GM18868 (cell line): ENCODE measurements around the gene TMEM178B.

ENCODE experiments used
- ATAC-seq: cut with Tn5 transposase; IDR thresholded peaks from one replicate; pipeline ENCODE4 v1.9.1; 2021; ENCODE audit warnings: mild to moderate bottlenecking, moderate library complexity; ENCODE audit not compliant: unreplicated experiment

The TMEM178B gene

DNA sequence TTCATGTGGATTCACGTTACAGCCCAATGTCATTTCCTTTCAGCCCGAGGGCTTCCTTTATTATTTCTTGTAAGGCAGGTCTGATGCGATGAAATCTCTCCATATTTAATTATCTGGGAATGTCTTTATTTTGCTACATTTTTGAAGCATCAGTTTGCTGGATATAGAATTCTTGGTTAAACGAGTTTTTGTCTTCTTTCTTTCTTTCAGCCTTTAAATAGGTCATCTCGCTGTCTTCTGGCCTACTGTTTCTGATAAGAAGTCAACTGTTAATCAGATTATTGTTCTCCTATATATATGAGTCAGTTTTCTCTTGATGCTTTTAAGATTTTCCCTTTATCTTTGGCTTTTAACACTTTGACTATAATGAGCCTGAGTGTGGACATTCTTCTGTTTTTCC lies 184.7 kb downstream of the TMEM178B start:
- ATAC-seq = no peak

- no peak for ATAC-seq
Observed at GRCh38 chr7:141262101-141263090, 188.5 kb downstream of the TMEM178B start.

DNA sequence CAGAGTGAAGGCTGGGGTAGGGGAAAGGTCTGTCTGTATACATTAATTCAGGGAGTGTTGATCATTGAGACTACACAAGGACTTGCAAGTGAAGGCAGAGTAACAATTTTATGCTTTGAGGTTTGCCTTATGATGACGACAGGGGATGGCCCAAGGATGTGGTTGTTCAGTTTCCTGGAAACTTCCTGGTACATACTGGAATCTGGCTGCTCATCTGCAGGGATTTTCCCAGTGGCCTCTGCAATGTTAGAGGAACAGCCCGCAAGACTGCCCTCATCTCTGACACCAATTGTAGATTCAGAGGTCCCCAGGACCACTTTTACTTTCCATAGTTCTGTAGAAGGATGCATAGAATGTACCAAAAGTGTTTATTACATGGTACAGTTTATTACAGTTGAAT lies 189.6 kb downstream of the TMEM178B start:
- ATAC-seq = no peak

- no peak for ATAC-seq
Observed at GRCh38 chr7:141263983-141264382, 190.1 kb downstream of the TMEM178B start.

GRCh38 chr7:141264511-141264910 lies 190.6 kb downstream of the TMEM178B start:
- ATAC-seq = no peak

DNA sequence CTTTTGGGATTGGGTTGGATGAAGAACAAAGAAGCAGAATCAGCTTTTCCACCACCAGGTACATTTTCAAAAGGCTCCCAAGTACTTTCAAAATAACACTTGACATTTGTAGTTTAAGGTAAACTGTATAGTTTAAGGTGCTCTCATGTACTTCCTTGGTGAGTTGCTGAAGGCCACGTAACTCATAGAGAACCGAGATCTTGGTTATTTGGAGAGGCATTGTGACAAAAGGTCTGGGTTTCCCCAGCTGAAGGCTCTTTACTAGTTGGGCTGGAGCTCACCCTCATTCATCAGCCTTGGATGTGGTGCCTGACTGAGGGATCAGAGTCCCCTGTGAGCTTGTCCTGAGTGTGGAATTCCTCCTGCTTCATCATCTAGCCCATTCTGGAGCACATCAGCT lies 191.8 kb downstream of the TMEM178B start:
- ATAC-seq = peak; percentile 73

GRCh38 chr7:141268614-141269013 lies 194.8 kb downstream of the TMEM178B start:
- no peak for ATAC-seq

DNA sequence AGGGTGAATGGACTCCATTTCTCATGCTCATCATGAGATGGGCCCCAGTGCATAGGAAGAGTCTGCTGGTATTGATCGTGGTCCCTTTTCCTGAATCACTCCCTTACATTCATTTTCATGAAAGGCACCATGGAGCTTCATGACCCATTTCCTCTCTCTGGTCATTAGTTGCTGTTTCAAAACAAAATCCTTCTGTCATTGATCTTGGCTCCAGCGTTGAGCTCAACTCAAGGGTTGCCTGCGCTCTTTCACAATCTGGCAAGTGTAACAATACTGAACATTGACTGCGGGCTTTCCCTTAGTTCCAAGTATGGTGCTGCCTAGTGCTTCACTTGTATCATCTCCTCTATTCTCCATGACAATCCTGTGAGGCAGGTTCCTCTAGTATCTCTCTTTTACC lies 197.6 kb downstream of the TMEM178B start:
- ATAC-seq = no peak

- ATAC-seq = no peak
Observed at GRCh38 chr7:141272417-141272816, 198.6 kb downstream of the TMEM178B start.

DNA sequence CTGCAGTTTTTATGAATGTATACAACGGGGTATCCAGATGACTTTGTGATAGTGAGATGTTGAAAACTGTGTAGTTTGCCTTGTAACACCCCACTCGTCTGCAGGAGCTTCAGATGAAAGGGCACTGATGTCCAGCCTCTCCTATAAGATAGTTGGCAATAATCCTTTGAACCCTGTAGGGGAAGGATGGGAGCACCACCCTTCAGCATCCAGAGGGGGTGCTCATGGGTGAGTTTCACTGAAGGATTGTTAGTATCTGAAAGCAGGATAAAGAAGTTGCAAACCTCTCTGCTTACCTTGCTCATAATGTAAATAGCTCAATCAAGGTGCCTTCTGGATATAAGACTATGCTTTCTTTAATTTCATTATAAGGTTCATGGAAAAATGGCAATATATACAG lies 201.5 kb downstream of the TMEM178B start:
- no peak for ATAC-seq

GRCh38 chr7:141276031-141276430 lies 202.2 kb downstream of the TMEM178B start:
- ATAC-seq = no peak

GRCh38 chr7:141280100-141280499 lies 206.2 kb downstream of the TMEM178B start:
- no peak for ATAC-seq

- no peak for ATAC-seq
Observed at GRCh38 chr7:141281311-141281710, 207.4 kb downstream of the TMEM178B start.

DNA sequence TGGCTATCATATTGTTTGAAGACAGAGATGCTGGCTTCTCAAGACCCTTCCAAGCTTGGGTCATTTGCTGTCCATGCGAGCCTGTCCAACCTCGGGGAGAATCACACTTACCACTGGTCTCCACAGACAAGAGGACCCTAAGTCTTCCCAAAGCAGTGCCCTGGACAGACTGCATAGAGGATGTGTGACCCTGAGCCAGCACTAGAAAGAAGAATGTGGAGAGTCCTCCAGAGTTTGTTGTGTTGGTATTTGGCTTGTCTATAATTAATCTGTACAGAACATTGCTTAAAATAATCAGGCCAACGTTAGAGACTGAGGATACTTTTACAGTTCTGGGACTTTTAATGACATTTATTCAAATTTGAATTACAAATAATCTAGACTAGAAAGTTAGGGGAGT lies 212.7 kb downstream of the TMEM178B start:
- no peak for ATAC-seq

DNA sequence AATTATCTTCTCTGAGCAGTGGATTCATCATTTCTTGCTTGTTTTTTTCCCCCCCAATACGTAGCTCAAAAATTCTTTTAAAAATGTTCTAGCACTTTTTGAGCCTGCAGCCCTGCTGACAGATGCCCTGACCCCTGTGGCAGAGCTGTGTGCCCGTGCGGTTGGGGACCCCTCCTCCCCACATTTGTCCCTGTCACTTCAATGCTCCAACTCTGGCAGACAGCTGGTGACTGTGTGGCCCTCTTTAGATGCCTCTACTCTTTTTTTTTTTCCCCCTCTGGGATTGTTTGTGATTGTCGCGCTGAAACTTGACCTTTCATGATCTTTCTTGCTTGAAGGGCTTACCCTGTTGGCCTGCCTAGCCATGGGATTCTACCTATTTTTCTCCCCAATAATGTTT lies 214.1 kb downstream of the TMEM178B start:
- ATAC-seq = no peak

GRCh38 chr7:141288626-141289025 lies 214.8 kb downstream of the TMEM178B start:
- no peak for ATAC-seq

DNA sequence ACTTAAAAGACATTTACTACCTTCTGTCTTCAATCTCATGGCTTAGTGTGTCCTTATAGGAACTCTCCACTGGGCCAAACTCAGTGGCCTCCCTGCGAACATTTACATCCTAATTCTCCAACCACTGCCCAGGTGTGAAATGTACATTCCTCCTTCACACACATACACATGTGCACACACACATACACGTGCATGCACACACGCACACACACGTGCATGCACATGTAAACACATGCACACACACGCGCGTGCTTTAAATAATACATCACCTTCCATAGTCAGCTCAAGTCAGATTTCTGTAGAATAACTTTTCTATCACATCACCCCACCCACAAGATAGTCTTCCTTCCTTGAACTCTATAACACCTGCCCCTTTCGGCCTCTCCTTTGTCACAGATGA lies 216.5 kb downstream of the TMEM178B start:
- no peak for ATAC-seq

- ATAC-seq = no peak
Observed at GRCh38 chr7:141290973-141291372, 217.1 kb downstream of the TMEM178B start.

DNA sequence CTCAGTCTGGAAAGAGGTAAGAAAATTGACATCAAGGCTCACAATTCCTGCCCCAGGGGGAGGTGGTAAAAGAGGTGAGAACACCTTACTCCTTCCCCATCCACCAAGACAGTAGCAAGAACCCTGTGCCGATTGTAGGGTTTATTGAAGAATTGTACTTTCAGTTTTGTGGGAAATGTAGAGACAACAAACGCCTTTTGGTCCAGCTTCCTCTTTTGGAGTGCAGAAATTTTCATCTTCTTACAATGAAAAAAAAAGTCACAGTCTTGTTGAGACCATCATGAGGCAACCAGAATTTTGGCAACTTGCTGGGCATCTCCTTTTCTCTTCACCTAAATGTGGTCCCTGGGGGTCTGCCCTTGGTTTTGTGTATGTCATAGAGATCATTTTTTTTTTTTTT lies 217.7 kb downstream of the TMEM178B start:
- no peak for ATAC-seq

DNA sequence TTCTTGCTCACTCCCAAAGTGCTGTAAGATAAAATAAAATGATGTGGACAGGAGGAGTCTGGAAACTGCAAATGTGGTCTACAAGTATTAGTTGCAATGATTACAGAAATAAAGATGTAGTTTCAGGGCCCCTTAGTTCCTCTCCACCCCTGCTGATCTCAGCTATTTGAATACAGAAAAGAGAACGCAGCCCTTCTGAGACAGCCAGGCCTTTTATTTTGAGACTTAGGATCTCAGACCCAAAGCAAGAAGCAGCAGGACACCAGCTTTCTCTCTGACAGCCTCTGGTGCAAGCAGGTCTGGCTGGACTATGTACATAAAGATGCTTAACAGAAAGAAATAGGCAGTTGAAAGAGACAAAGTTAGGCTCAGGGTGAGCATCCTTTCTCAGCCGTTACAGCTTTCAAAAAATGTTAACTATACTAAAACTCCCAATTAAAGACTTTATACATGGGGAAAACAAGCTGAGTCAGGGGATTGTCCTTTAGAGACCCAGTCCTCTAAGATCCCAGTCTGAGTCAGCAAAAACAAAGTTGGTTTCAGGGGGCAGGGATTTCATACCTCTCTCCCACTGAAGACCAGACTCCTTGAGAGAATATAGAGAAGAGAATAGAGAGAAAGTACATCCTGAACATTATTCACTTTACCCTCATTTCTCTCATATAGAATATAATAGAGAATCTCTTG lies 220.4 kb downstream of the TMEM178B start:
- no peak for ATAC-seq

DNA sequence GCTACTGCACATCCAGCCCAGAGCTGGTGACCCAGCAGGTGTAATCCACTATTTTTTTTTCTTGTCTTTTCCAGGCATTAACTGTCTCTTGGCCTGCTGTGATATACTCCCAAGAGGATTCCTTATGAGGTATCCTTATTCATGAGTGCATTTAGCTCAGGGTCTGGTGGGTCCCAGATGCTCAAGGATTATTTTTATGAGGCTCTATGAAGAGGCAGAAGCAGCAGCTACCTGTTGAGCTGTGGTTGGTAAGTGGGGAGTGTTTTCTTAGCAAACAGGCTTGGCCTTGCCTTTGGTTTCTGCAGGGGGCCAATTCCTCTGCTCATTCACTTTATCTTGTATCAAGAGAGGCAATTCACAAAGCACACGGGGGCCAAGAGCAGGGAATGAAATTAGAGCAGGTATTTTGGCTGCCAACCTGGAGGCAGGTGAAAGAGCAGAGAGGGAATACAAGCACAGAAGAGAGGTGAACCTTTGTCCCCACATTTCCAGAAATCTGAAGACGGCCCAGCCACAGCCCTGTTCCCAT lies 221.6 kb downstream of the TMEM178B start:
- ATAC-seq = no peak

- ATAC-seq = no peak
Observed at GRCh38 chr7:141300816-141301215, 227.0 kb downstream of the TMEM178B start.
